ENCODE data around the gene ZP1. TPM values are rescaled to one million over a fixed set of nuclear protein-coding genes. Genes with fewer than 3 reads are reported as not detected.
A peak's percentile ranks its signal among the peaks of the same experiment; 100 is the strongest.

ZP1 gene
- total RNA-seq, 1 experiment from 2014 or later: 2.1 TPM

DNA sequence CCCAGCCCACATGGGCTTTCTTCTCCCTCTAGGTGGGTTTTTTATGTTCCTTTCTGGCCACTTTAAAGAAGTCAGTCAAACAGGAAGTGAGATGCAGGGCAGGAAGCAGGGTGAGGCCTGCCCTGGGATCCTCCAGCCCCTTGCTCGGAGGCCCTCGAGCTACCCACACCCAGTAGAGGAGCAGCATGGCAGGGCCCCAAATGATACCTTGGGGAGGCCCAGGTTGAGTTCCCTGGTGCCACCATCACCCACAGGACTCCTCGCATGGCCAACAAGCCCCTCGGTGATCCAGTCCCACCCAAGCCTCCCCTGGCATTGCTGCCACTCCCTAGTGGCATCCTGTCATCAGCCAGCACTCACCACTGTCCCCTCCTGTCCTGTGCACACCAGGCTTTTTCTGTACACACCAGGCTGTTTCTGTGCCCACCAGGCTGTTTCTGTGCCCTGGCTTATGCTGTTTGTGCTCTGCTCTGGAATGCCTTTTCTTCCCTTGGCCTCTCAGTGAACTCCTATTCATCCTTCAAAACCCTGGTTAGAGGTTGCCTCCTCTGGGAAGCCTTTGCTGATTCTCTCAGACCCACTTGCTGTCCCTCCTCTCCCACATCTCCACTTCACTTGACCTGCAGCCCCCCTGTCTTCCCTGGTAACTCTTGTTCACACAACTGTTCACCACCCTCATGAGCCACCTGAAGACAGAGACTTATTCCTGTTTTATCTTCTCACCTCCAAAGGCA lies 8.4 kb upstream of the ZP1 start:
- DNase-seq (ENCODE audit: low spot score): no peak

DNA sequence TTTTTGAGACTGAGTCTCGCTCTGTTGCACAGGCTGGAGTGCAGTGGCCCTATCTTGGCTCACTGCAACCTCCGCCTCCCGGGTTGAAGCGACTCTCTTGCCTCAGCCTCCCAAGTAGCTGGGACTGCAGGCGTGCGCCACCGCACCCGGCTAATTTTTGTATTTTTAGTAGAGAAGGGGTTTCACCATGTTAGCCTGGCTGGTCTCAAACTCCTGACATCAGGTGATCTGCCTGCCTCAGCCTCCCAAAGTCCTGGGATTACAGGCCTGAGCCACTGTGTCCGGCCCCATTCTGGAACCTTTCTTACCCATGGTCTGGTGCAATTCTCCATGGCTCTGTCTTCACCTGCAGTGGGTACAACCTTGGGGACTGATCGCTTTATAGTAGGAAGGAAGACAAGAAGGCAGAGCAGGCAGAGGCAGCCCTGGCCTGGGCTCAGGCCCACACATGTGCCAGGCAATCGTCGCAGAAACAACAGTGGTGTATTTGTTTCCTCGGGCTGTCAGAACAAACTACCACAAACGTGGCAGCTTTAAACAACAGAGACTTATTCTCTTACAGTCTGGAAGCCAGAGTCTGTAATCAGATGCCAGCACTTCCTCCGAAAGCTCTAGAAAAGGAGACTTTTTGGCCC lies 7.6 kb upstream of the ZP1 start:
- DNase-seq (ENCODE audit: low spot score): no peak

DNA sequence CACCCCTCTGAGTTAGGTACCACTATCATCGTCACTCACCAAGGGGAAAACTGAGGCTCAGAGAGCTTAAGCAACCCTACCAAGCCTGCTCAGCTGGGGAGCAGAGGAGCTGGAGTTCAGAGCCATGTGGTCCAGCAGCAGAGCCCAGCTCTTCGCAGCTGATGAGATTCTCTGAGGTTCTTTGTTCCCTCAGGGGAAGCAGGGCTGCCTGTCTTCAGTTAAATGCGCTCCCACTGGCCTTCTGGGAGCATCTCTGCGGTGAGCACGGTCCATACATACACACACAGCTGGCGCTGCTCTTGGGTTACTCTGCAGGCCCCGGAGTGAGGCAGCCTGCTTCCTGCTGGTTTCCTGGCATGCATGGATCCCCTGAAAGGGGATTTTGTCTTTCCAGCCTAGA lies 6.4 kb upstream of the ZP1 start:
- no peak for DNase-seq (ENCODE audit: low spot score)

DNA sequence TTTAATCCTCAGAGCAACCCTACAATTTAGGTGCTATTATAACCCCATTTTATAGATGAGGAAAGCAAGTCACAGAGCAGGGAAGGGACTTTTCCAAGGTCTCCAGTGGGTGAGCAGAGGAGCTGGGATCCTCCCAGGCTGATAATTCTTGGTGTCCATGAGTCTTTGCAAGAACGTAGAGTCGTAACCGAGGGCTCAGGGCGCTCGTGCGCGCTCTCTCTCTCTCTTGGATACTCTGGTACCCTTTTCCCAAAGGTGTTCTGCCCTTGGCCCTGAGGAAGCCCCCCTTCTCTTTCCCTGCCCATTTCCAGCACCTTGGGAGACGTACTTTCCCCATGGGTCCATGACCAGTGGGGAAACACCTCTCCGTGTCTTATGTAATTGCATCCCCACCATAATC lies 5.2 kb upstream of the ZP1 start:
- DNase-seq (ENCODE audit: low spot score): no peak

DNA sequence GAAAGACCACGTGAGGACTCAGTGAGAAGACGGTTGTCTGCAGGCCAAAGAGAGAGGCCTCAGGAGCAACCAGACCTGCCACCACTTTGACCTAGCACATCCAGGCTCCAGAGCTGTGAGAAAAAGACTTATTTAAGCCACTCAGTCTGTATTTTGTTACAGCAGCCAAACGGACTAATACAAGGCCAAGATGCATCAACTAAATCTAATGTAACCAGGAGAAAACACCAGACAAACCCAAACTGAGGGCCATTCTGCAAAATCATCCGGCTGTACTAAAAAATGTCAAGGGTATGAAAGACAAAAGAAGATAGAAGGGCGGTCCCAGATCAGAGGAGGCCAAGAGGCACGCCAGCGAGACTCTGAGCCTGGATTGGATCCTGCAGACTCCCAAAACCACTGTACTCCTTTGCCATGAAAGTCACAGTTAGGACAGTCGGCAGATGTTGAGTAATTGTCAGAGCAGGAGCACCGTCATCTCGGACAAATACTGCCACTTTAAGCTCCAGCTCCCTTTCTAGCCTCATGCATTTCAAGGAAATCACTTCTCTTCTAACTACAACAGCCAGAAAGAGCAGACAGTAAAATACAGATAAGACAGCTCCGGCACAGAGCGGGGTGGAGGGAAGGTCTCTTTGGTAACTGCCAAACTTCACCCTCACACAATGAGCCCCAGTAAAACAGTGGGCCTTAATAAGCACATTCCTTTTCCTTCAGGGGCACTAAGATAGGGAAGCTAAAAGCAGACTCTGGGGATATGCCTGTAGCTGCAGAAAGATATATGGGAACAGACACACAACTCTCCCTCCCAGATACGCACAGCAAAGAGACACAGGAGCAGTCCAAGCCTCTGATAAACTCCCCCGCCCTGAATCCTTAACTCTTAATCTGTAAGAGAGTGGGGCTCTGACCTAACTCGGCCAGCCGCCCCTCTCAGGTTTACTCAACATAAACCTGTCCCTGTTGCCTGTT lies 3.5 kb upstream of the ZP1 start:
- DNase-seq (ENCODE audit: low spot score): no peak

DNA sequence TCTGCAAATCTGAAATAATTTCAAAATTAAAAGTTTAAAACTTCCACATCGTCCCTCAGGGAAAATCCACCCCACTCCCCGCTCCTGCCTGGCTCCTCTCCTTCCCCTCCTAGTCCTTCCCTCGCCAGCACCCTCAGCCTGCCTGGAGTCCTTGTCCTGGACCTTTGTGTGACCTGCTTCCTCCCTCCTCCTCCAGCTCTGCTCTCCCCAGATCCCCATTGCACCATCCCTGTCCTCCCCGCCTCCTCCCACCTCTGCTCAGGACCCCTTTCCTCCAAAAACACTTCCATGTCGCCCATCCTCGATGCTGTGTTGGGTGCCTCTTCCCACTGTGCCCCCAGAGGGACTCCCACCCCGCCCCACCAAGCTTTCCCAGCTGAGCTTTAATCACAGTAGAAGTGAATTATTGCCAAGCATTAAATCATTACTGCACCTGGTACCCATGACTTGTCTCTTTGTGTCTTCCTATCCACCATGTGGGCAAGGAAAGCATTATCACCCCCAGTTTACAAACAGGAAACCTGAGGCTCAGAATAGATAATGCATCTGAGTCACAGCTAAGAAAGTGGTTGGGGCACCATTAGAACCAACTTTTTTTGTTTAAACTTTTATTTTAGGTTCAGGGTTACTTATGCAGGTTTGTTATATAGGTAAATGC lies 2.4 kb upstream of the ZP1 start:
- no peak for DNase-seq (ENCODE audit: low spot score)

DNA sequence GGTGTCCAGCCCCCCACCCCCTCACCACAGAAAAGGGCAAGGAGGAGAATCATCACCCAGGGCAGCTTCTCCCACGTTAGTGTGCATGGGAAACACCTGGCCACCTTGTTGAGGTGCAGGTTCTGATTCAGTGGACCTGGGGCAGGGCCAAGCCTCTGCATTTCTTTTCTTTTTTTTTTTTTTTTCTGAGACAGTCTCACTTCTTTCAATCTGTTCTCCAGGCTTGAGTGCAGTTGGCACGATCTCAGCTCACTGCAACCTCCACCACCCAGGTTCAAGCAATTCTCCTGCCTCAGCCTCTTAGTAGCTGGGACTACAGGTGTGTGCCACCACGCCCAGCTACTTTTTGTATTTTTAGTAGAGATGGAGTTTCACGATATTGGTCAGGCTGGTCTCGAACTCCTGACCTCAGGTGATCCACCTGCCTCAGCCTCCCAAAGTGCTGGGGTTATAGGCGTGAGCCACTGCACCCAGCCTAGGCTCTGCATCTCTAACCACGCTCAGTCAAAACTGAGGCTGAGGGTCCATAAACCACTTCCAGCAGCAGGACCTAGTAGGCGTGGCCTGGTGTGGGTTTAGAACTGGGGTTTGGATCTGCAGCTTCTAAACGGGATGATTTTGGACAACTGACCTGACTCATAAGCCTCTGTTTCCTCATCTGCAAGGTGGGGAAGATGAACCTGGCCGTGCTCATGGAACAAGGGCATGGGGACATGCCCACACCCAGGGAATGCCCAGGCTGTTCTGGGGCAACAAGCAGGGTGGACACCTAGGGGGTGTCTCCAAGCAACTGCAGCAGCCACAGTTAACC lies 734 bp downstream of the ZP1 start:
- DNase-seq (ENCODE audit: low spot score): no peak

DNA sequence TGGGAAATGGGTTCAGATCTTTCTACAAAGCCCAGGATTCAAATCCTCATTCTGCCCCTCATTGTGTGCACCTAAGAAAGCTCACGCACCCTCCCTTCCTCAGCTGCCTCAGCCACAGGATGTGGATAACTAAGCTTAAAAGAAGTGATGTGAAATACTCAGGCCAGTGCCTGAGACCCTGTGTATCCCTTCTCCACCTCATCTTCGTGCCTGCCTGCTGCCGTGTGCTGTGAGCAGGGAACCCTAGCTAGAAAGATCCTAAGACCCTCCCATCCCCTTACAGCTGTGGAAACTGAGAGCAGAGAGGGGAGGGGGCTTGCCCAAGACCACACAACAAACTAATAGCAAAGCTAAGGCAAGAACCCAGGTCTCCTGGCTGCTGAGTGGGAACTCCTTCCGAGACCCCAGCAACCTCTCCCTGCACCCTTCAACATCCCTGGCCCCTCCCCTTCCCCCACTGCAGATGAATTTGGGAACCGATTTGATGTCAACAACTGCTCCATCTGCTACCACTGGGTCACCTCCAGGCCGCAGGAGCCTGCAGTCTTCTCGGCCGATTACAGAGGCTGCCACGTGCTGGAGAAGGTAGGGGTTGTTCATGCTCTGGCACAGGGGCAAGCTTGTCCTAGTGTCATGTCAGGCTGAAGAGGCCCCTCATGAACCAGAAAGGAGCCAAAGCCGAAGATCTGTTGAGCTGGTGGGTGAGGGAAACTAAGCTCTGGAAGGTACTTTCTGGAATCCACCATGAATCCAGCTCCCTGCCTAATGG lies 1.5 kb downstream of the ZP1 start:
- no peak for DNase-seq (ENCODE audit: low spot score)

DNA sequence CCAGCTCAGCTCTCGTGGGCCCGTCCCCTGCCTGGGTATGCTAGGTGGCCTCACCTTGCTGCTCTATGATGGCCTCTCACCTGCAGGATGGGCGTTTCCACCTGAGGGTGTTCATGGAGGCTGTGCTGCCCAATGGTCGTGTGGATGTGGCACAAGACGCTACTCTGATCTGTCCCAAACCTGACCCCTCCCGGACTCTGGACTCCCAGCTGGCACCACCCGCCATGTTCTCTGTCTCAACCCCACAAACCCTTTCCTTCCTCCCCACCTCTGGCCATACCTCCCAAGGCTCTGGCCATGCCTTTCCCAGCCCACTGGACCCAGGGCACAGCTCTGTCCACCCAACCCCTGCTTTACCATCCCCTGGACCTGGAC lies 2.1 kb downstream of the ZP1 start:
- no peak for DNase-seq (ENCODE audit: low spot score)

DNA sequence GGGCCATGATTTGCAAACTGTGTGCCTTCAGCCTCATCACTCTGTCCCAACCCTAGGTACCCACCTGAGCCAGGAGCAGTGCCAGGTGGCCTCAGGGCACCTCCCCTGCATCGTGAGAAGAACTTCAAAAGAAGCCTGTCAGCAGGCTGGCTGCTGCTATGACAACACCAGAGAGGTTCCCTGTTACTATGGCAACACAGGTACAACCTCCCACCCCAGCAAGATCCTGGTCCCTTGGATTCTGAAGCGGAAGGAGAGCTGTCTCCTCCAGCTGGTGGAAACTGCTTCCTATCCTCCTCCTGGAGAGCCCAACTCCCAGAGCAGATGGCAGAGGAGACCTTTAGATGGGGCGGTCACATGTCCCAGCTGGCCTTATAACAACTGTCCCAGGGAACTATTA lies 2.9 kb downstream of the ZP1 start:
- DNase-seq (ENCODE audit: low spot score): no peak

DNA sequence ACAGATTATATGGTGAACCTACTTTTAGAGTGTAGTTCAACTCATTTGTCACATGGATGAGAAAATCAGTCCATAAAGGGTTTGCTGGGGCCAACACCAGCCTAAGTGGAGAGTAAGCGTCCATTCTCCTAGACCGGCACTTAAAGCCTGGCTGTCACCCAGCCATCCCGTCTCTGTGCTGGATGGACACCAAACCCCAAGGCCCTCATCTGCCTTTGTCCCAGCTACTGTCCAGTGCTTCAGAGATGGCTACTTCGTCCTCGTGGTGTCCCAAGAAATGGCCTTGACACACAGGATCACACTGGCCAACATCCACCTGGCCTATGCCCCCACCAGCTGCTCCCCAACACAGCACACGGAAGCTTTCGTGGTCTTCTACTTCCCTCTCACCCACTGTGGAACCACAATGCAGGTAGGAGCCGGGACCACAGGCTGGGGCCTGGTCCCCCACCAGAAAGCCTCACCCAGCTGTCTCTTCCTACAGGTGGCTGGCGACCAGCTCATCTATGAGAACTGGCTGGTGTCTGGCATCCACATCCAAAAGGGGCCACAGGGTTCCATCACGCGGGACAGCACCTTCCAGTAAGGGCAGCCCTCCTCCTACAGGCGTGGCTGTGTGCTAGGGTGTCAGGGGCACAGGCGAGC lies 3.5 kb downstream of the ZP1 start:
- DNase-seq (ENCODE audit: low spot score): no peak

DNA sequence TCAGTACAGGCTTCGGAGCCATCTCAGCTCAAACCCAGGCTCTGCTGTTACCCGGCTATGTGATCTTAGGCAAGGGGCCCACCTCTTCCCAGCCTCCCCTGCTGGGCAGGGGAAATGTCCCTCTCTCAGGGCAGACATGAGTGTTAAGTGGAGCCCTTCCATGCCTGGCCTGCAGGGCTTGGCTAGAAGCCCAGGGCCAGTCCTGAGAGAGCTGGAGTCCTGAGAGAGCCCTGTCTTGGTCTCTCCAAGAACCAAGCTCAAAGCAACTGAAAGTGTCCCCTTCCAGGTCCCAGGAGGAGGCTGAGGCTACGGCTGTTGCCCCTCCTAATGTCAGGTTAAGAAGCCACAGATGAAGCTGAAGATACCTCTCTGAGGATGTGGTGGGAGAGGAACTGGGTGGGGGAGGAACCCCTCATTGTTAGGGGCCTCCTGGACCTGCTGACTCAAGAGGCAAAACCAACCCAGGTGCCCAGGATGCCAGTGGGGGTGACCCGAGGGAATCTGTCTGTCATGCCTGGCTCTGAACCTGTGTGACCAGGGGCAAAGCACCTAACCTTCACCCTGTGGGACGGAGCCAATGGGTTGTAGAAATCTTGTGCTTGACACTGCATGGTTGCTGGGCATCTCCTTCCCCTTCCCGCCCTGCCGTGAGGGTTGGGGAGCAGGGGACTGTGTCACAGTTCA lies 4.2 kb downstream of the ZP1 start:
- peak; percentile 19 for DNase-seq (ENCODE audit: low spot score)

DNA sequence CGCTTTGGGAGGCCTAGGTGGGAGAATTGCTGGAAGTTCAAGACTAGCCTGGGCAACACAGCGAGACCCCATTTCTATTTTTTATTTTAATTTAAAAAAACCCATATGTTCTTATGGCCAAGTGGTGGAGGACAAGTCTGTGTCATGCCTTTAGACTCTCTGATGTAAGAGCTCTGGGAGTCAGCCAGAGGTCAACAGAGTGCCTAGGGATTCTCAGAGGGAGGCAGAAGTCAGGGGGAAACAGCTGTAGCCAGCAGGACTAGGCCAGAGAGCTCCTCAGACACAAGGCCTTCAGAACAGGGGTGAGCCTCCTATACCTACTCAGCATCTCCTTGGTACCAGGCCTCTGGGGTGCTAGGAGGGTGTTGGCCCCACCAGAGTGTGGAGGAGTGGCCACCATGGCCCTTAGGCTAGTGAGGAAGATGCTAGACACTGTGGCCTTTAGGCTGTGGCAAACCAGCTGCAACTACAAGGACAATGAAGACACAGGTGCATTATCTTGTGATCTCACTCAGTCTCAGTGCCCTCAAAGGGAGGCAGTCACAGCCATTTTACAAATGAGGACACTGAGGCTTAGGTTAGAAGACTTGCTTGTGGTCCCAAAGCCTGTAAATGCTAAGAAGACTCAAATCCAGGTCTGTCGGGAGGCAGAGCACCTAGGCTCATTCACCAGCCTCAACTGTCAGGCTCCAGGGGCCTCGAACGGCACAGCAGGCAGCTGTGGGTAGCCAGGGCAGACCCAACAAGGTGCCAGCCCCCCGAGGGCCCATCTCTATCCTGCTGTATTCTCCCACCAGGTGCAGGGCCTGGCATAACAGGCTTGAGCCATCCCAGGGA lies 5.0 kb downstream of the ZP1 start:
- peak; percentile 34 for DNase-seq (ENCODE audit: low spot score)

DNA sequence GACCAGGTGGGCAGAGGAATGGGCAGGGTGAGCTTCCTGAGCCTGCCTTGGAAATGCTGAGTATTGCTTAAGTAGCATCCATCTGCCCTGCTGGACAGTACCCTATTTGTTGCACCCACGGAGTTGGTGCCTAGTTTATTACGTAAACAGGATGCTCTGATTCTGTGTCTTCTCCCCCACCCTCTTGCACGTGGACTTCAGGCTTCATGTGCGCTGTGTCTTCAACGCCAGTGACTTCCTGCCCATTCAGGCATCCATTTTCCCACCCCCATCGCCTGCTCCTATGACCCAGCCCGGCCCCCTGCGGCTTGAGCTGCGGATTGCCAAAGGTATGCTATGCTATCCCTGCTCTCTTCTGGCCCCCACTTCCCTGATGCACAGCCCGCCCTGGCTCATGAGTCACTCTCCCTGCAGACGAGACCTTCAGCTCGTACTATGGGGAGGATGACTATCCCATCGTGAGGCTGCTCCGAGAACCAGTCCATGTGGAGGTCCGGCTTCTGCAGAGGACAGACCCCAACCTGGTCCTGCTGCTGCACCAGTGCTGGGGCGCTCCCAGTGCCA lies 5.7 kb downstream of the ZP1 start:
- DNase-seq (ENCODE audit: low spot score): peak; percentile 77

DNA sequence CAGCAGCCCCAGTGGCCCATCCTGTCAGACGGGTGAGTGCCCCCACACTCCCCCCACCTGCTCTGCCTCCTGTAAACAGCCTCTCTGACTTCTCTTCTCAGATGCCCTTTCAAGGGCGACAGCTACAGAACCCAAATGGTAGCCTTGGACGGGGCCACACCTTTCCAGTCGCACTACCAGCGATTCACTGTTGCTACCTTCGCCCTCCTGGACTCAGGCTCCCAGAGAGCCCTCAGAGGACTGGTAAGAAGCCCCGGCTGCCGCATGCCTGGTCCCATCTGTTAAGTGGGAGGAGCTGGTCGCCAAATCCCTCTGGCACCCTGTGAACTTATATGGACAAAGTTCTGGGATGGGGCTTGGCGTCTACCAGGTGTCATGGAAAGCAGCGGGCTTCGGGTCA lies 6.2 kb downstream of the ZP1 start:
- no peak for DNase-seq (ENCODE audit: low spot score)

DNA sequence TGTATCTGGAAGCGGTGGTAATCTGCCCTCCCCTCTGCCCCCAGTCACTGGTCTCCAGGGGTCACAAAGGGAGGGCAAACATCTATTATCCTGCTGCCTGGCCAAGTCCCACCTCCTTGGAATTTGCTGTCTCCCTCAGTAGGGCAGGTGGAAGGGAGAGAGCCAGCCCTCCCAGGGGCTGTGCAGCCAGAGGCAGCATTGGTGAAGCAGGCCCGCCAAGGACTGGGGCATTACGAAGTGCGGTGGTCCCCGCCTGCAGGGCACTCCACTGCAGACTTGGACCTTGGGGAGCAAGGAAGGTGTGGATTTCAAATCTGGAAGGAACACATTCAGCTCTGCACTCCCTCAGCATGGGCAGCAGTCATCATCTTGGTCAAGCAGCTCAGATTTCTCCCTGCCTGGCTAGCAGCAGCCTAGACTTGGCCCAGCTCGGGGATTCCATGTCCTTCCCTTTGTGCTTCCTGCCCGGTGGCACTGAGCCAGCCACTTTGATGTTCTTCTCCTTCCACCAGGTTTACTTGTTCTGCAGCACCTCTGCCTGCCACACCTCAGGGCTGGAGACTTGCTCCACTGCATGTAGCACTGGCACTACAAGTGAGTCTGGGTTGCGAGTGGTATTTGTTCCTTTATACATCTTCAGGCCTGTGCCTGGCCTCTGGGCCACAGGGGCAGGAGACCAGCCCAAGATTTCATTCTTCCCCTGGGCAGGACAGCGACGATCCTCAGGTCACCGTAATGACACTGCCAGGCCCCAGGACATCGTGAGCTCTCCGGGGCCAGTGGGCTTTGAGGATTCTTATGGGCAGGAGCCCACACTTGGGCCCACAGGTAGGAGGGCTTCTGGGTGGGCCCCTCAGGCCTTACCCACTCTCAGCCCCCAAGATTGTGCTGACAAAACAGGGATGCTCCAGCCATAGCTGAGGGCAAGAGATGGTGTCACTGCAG lies 7.4 kb downstream of the ZP1 start:
- DNase-seq (ENCODE audit: low spot score): no peak
